Medulla oblongata (tissue), 1 donor: ENCODE measurements around the gene PRKAA1.

Experiments
- DNase-seq: peaks from one replicate; pipeline ENCODE4 v3.0.0-alpha.2; 2015; ENCODE audit errors: extremely low spot score

Gene PRKAA1

DNA sequence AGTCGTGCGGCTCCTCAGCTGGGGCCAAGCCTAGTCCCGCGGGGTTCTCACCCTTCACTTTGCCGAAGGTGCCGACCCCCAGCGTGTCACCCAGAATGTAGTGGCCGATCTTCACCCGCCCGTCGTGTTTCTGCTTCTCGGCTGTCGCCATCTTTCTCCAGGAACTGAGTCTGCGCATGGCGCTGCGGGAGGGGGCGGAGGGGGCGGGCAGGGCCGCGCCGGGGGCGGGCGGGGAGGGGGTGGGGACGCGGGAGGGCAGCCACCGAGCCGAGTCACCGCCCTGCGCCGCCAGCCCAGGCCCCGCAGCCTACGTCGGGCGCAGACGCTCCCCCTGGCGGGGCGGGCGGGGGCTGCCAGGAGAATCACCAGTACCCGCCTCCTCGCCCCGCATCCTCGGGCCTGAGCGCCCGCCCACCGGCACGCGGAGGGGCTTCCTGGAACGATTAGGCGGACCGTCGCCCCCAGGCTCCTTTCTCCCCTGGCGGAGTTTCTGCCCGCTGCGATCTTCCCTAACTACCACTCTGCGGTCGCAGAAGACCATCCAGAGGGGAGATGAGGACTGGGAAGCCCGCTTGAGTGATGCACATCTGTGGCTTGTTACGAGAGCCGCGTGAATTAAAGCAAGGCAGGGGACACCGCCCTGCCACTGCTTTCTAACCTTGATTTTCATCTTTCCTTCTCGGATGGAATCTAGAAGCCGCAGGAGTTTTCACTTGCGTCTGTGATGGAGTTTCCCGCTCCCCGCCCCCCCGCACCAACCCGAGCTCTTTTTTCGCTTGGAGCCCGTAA, at the start of gene PRKAA1:
PRKAA1 (minus strand) TSS at position 363 of the 789 bp plus-strand sequence; CDS start at position 178, 185 bp downstream.
- peak; percentile 94 for DNase-seq

DNA sequence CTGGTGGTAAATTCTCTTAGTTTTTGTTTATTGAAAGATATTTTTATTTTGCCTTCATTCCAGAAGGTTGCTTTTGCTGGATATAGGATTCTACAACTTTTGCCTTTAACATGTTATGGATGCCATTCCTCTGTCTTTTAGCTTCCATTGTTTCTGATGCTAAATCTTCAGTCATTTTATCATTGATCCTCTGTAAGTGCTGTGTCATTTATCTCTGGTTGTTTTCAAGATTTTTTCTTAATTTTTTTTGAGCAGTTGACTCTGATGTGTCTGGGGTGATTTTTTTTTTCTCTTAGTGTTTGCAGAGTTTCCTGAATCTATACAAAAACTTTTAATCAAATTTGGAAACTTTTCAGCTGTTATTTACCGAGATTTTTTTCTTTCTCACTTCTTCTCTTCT, 49.4 kb upstream of the PRKAA1 start:
- no peak for DNase-seq

DNA sequence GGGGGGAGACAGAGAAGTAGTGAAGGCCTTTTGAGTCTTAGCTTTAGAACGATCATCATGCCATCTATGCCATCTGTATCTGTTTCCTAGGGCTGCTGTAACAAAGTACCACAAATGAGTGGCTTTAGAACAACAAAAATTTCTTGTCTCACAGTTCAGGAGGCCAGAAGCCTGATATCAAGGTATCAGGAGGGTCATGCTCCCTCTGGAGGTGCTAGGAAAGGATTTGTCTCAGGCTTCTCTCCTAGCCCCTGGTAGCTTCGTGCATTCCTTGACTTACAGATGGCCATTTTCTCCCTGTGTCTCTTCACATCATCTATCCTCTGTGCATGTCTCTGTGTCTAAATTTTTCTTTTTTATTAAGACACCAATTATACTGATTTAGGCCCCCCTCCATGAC, 48.2 kb upstream of the PRKAA1 start:
- no peak for DNase-seq

DNA sequence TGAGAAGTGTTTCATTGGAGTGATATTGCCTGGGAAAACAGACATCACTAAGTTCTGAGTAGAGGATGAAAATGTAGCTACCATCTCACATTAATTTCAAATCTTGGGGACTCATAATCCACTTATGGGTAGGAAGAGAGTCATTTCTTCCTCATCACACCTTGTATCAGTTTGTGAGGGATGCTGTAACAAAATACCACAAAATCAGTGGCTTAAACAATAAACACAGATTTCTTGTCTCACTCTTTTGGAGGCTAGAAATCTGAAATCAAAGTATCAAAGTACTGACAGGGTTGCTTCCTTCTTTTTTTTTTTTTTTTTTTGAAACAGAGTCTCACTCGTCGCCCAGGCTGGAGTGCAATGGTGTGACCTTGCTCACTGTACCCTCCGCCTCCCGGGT, 46.4 kb upstream of the PRKAA1 start:
- DNase-seq = no peak

DNA sequence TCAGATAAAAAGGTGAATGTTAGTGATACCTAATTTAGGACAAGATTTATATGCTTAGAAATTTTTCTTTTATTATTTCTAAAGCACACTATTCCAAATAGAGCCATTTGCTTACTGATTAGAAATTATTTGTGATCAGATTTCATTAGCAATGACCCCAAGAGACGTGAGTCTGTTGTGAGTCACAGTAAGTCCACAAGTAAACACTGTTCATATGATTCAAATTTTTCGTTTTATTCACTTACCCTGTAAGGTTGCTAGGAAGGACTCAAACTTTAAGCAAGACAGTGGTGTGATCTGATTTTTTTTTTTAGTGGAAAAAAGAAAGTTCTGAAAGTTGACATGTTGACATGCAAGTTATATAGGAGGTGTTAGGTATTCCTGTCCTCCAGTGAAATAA, 44.2 kb upstream of the PRKAA1 start:
- no peak for DNase-seq

DNA sequence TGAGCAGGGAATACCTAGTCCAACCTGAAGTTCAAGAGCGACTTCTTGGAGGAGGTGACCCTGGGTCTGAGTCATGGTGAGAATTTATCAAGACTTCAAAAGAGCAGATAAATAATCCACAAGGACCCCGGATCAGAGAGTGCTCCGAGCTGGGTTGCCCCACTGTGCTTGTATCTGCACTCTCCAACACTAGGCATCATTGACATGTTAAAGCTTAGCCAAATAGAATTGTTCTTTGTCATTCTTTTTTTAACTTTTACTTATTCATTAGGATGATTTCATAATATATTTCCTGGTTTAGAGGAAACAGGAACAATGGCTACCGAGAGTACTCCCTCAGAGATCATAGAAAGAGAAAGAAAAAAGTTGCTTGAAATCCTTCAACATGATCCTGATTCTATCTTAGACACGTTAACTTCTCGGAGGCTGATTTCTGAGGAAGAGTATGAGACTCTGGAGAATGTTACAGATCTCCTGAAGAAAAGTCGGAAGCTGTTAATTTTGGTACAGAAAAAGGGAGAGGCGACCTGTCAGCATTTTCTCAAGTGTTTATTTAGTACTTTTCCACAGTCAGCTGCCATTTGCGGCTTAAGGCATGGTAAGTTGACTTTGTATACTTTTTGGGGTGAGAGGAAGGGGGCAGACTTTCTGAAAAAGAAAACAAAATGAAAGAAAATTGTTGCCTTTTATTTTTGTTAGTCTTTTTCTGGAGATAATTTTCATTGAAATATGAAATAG, 43.1 kb upstream of the PRKAA1 start, which contains the start of gene CARD6:
CARD6 (plus strand) TSS at position 300 of the 738 bp plus-strand sequence; CDS start at position 316, 16 bp downstream.
- DNase-seq = peak; percentile 41

DNA sequence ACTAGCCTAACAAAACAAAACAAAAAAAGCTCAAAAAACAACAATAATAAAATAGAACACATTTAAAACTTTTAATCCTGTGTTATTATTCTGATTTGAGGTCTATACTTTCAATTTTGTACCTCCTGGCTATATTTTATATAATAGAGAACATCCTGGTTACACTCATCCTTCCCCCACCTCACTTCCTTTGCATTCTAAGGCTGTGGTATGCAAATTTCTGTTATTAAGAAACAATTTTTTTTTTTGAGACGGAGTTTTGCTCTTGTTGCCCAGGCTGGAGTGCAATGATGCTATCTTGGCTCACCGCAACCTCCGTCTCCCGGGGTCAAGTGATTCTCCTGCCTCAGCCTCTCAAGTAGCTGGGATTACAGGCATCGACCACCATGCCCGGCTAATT, 39.9 kb upstream of the PRKAA1 start:
- DNase-seq = no peak

DNA sequence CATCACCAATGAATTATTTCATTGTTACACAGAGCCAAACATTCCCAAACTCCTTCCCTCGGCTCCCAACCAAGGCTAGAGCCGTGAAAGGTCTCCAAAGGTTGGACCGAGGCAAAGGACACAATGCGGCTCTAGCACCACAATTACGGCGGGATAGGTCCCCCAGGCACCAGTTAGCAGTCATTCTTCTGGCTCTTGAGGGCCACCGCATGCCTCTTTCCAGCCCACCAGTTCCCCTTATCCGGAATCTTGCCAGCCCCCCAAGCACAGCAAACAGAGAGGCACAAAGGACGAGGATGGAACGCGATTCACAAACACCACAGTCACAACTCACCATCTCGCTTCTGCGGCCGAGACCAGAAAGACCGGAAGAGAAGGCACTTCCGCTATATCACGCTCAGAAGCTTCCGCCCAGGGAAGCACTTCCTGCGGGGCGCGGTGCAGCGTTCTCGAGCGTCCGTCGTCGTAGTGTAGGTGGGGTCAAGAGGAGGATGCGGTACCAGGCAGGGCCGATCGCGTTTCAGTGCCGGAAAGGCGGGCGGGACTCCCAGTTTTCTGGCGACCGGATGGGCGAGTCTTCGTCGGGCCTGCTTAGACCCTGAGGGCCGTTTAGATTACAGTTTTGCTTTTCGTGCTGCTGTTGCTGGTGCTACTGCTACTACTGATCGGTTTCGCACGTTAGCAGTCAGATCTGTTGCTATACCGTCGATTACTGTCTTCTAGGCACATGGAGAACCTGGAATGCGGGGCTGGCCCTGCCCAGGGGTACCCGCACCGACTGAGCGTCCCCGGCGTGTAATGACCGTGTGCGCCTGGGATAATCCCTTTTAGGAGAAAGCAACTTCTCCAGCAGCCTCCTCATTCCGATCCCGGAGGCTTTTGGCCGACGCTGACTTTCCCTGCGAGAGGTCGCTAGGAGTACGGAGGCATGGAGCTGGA, 36.9 kb upstream of the PRKAA1 start, which contains the start of gene RPL37:
RPL37 (minus strand) TSS at position 374 of the 939 bp plus-strand sequence; CDS start at position 337, 37 bp downstream.
- peak; percentile 98 for DNase-seq

DNA sequence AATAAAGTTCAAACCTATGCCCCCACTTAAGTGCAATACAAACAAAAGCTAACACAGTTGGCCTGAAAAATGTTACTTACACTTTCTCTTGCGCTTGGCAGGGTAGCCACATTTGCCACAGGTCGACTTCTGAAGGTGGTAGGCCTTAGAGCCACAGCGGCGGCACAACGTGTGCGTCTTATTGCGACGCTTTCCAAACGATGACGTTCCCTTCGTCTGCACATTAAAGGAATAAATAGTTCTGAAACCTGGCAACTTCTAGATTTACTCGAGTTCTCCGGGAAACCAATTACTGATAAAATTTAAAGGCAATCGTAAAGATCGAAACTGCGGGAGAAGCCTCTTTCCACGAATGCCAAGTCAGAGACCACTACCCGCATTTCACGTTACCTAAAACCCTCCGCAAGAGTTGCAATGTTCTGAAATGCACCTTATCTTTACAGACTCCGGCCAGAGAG, 36.2 kb upstream of the PRKAA1 start:
- no peak for DNase-seq

DNA sequence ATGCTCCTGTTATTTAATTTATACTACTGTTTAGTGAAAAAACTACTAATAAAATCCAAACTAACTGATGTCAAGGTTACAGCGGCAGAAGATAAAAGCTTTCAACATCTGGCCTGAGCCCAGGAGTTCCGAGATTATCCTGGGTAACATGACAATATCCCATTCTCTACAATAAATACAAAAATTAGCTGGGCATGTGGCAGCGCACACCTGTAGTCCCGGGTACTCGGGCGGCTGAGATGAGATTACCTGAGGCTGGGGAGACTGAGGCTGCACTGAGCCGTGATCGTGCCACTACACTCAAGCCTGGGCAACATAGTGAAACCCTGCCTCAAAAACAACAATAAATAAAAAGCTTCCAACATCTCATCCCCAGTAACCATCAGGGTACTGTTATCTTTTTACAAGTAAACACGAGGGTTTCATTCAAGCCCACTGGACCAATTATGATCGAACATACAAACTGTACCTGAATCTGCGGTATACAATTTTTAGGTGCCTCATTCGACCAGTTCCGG, 35.6 kb upstream of the PRKAA1 start:
- DNase-seq = no peak

DNA sequence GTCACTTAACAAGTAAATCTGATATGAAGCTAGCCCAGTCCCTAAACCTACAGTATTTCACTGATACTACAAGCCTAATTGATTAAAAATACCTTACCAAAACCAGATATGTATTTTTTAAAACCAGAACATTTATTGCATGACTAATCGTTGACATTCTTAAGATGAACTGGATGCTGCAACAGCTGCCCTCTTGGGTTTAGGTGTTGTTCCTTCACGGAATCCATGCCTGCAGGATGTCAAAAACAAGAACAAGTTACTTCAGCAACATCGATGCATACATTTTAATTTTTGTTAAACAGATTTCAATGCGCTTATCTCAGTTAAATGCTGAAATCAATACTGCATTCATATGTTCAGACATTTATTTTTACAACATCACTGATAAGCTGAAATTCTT, 34.2 kb upstream of the PRKAA1 start:
- DNase-seq = no peak

DNA sequence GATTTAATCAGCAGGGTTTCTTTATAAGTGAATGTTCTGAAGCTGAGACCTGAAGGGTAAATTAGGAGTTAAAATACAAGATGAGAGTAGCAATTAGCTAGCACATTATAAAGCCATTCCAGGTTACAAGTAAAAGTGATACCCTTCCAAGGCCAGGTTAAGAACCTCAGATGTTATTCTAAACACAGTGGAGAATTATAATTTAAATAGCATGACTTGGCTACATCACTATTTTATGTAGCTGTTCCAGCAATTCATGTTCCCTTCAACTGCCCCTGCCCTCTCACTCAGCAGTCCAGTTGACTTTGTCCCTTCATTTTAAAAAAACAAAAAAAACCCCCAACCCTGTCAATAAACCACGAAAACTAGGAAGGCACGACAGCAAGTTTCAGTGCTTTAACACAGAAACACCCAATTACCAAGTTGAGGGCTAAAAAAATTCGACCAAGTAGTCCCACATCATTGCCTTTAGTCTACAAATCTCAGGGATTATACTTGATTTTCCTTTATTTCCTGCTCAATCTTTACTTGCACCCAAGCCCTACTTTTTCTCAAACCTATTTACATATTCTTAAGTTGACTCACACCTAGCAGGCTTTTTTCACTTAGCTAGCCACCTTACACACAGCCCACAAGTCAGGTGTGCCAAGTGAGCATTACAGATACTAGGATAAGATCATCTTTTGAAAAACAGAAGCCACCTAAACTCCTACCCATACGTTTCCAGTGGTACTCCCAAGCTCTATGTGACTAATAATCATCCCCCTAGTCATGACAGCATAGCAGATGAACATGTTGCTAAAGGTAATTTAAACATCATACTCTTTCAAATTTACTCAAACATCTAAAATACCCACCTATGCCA, 33.4 kb upstream of the PRKAA1 start:
- DNase-seq = no peak

DNA sequence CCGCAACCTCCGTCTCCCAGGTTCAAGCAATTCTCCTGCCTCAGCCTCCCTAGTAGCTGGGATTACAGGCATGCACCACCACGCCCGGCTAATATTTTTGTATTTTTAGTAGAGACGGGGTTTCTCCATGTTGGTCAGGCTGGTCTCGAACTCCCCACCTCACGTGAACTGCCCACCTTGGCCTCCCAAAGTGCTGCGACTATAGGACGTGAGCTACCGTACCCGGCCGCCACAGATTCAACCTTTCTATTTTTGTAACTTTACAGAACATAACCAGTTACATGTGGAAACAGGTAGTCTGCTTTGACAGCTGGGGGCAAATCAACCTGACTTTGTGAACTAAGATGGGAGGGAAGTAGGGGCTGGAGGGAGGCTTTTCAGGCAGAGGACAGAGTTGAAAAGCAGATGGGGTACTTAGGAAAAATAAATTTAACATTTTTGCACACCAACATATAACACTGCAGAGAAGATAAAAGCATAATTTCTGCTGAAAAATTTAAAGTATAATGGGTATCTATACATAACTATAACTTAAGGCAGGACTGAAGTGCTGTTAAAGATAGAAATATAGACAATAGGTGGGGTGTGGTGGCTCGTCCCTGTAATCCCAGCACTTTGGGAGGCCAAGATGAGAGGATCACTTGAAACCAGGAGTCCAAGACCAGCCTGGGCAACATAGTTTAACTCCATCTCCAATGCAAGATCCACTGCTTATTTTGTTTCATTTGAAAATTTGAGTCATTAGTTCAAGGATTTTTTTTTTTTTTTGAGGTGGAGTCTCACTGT, 31.8 kb upstream of the PRKAA1 start:
- DNase-seq = no peak

DNA sequence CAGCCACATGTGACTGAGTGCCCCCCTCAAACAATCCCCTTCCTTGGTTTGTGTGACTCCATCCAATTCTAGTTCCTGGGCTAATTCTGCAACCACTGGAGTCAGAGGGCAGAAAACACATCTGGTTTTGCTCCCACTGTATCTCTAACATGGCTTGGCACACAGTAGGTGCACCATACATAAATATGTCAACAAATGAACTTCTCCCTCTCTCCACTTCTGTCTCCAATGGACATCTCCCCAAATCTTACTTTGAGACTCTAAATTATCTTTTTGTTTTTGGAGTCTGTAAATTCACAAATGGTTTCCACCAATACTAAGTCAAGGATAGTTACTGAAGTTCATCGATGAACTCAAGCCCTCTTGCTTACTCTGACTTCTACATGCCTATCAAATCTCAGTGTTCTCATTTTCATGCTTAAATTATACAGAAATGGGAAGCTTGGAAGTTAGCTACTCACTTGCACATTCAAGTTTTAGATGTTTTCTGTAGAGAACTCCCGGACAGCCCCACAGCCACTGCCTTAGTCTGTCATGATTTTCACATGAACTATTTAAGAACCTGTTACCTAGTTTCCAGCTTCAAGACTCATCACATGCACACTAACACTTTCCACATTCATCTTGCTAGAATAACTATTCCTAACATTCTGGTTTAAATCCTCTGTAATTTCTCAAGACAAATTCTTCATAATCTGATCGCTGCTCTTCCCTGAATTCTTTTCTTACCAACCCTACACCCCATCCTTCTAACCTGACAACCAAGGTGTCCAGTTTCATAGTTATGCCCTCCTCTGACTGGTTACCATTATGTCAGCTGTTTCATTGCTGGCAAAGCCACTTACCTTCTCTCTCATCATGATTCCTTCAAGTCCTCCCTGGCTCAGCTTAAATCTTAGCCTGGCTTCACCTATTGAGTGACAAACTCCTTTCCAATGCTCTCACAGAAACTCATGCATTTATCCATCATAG, 30.8 kb upstream of the PRKAA1 start:
- DNase-seq = no peak

DNA sequence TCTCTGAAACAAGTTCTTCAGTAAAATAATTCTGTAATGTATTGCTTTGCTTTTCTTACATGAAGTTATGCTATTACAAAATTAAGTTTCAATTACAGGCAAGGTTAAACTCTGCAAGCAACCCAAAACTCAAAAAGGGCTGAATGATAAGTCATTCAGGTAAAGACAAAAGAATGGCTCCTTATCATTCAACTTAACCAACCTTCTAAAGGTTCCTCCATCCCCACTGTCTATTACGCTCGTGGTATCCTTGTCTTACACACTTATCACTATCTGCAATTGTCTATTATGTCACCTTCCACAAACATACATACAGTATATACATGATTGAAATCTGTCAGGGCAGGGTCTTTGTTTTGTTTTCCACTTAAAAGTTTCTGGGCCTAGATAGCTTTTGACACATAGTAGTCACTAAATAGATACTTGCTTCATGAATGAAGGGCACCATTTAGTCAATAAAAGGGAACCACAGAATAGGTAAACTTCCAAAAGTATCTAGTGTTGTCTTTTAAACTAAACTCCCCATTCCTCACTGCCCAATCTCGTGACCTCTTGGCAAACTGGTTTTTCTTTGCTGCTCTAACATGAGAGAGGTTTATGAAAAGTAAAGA, 30.0 kb upstream of the PRKAA1 start:
- no peak for DNase-seq

DNA sequence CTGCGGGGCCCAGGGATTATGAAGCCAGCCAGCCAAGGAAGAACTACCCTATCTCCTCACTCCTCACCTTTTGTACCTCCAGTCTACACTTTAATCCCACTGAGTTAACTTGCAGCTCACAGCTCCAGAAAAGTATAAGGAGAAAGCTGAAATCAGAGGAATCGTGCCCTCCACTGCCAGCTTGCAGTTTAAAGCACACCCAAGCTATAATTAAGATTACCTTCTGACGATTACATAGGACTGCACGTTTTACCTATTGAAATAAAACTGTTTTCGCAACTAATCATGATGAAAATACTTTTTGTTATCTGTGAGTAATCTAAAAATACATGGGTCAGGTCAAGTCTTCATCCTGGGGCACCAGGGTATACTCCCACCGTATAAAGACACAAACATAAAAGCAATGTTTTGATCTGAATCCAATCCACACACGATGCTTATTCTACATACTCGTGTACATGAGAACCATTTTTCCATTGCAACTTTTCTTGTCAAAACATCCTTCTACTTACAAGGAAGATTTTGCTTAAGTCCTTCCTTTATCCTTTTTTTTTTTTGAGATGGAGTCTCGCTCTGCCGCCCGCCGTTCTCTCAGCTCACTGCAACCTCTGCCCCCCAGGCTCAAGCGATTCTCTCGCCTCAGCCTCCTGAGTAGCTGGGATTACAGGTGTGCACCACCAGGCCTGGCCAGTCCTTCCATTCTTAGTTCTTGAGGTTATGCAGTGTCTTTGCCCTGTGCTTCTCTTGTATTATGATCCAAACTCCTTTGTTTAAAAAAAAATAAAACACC, 29.2 kb upstream of the PRKAA1 start:
- DNase-seq = no peak

DNA sequence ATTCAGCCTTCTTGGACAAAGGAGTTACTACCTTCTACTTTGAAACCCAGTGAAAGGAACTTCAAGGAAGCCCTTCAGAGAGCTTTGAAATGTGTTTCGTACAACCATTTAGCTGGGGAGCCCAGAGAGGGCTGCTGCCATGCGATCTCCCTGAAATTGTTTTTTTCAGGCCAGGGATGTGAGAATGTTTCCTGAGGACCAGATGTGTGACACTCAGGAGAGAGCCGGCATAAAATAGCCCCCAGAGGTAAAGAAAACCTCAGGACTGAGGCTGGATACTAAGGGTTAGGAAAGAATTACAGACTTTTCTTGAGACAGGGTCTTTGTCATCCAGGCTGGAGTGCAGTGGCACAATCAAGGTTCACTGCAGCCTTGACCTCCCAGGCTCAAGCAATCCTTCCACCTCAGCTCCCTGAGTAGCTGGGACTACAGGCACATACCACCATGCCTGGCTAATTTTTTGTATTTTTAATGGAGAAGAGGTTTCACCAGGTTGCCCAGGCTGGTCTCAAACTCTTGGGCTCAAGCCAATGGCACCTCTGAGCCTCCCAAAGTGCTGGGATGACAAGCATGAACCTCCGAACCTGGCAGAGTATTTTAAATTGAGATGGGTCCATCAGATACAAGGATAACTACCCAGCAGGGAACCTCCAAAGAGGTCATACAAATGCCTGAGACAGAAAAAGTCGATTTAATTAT, 28.5 kb upstream of the PRKAA1 start:
- DNase-seq = no peak
